ENCODE results near the gene OR52H1. TPM values are rescaled to one million over a fixed set of nuclear protein-coding genes. Genes with fewer than 3 reads are reported as not detected.

Gene OR52H1
- total RNA-seq, 1 donor from 2014 or later: not detected

GRCh38 chr11:5507933-5508305 is 40.4 kb downstream of the OR52H1 start:
- Mint-ChIP-seq H3K4me3 (ENCODE audit: unreplicated experiment) (no peak overlapping the region), H3K36me3 (ENCODE audit: low read depth, unreplicated experiment) (no peaks in the 10 kb centered on the region), H3K4me1 (ENCODE audit: low read depth, unreplicated experiment) (no peaks in the 10 kb centered on the region), H3K9me3 (ENCODE audit: unreplicated experiment) (peaks cover 2% of the 10 kb centered on the region), H3K27ac (ENCODE audit: unreplicated experiment) (no peak overlapping the region), H3K27me3 (ENCODE audit: low read depth, unreplicated experiment) (no peaks in the 10 kb centered on the region)
- TF ChIP-seq CTCF (IDR thresholded peaks at IDR 0.05; ENCODE audit: insufficient read depth, low read depth, low read length) (no peak), EZH2 (IDR thresholded peaks at IDR 0.05; ENCODE audit: insufficient read depth, low read length) (no peak)
- no peaks in the 10 kb centered on the region for H3K79me2 ChIP-seq (ENCODE audit: insufficient read depth, low read length)
- no peak overlapping the region for H3K4me2 ChIP-seq (ENCODE audit: low read length)
- H3K9ac ChIP-seq (ENCODE audit: low read length): no peak overlapping the region
- H3K4me1 ChIP-seq (ENCODE audit: insufficient read depth, low read length): no peaks in the 10 kb centered on the region
- H2AFZ ChIP-seq (ENCODE audit: low read depth, low read length): no peak overlapping the region
- no peaks in the 10 kb centered on the region for H3K9me3 ChIP-seq (ENCODE audit: insufficient read depth, low read depth, low read length)
- no peak for DNase-seq (ENCODE audit: low read depth)
- no peaks in the 10 kb centered on the region for H3K27me3 ChIP-seq (ENCODE audit: insufficient read depth, low read length)
- H3K4me3 ChIP-seq (ENCODE audit: insufficient read depth, low read depth, low read length): no peak overlapping the region
- no peaks in the 10 kb centered on the region for H4K20me1 ChIP-seq (ENCODE audit: insufficient read depth, low read length)
- no peak overlapping the region for H3K27ac ChIP-seq (ENCODE audit: low read depth, low read length)
- FAIRE-seq: no peak
- no peaks in the 10 kb centered on the region for H3K36me3 ChIP-seq (ENCODE audit: insufficient read depth, low read length)

GRCh38 chr11:5507177-5507932 is 41.0 kb downstream of the OR52H1 start:
- Histone ChIP-seq H3K27ac (ENCODE audit: low read depth, low read length) (no peak overlapping the region), H3K36me3 (ENCODE audit: insufficient read depth, low read length) (no peaks in the 10 kb centered on the region), H4K20me1 (ENCODE audit: insufficient read depth, low read length) (no peaks in the 10 kb centered on the region), H3K79me2 (ENCODE audit: insufficient read depth, low read length) (no peaks in the 10 kb centered on the region), H3K4me3 (ENCODE audit: insufficient read depth, low read depth, low read length) (no peak overlapping the region), H3K4me1 (ENCODE audit: insufficient read depth, low read length) (no peaks in the 10 kb centered on the region), H3K4me2 (ENCODE audit: low read length) (no peak overlapping the region), H3K9me3 (ENCODE audit: insufficient read depth, low read depth, low read length) (no peaks in the 10 kb centered on the region), H3K27me3 (ENCODE audit: insufficient read depth, low read length) (no peaks in the 10 kb centered on the region), H3K9ac (ENCODE audit: low read length) (no peak overlapping the region), H2AFZ (ENCODE audit: low read depth, low read length) (no peak overlapping the region)
- Mint-ChIP-seq H3K4me1 (ENCODE audit: low read depth, unreplicated experiment) (no peaks in the 10 kb centered on the region), H3K36me3 (ENCODE audit: low read depth, unreplicated experiment) (no peaks in the 10 kb centered on the region), H3K27ac (ENCODE audit: unreplicated experiment) (no peak overlapping the region), H3K27me3 (ENCODE audit: low read depth, unreplicated experiment) (no peaks in the 10 kb centered on the region), H3K4me3 (ENCODE audit: unreplicated experiment) (no peak overlapping the region), H3K9me3 (ENCODE audit: unreplicated experiment) (peaks cover 2% of the 10 kb centered on the region)
- TF ChIP-seq EZH2 (IDR thresholded peaks at IDR 0.05; ENCODE audit: insufficient read depth, low read length) (no peak), CTCF (IDR thresholded peaks at IDR 0.05; ENCODE audit: insufficient read depth, low read depth, low read length) (no peak)
- FAIRE-seq (no peak), DNase-seq (ENCODE audit: low read depth) (no peak)

- Histone ChIP-seq H2AFZ (ENCODE audit: low read depth, low read length) (no peak overlapping the region), H3K36me3 (ENCODE audit: insufficient read depth, low read length) (no peaks in the 10 kb centered on the region), H3K9me3 (ENCODE audit: insufficient read depth, low read depth, low read length) (no peaks in the 10 kb centered on the region), H4K20me1 (ENCODE audit: insufficient read depth, low read length) (no peaks in the 10 kb centered on the region), H3K4me1 (ENCODE audit: insufficient read depth, low read length) (no peaks in the 10 kb centered on the region), H3K4me2 (ENCODE audit: low read length) (no peak overlapping the region), H3K27ac (ENCODE audit: low read depth, low read length) (no peak overlapping the region), H3K9ac (ENCODE audit: low read length) (no peak overlapping the region), H3K79me2 (ENCODE audit: insufficient read depth, low read length) (no peaks in the 10 kb centered on the region), H3K4me3 (ENCODE audit: insufficient read depth, low read depth, low read length) (no peak overlapping the region), H3K27me3 (ENCODE audit: insufficient read depth, low read length) (no peaks in the 10 kb centered on the region)
- TF ChIP-seq EZH2 (IDR thresholded peaks at IDR 0.05; ENCODE audit: insufficient read depth, low read length) (no peak), CTCF (IDR thresholded peaks at IDR 0.05; ENCODE audit: insufficient read depth, low read depth, low read length) (no peak)
- Mint-ChIP-seq H3K27me3 (ENCODE audit: low read depth, unreplicated experiment) (no peaks in the 10 kb centered on the region), H3K36me3 (ENCODE audit: low read depth, unreplicated experiment) (no peaks in the 10 kb centered on the region), H3K4me3 (ENCODE audit: unreplicated experiment) (no peak overlapping the region), H3K4me1 (ENCODE audit: low read depth, unreplicated experiment) (no peaks in the 10 kb centered on the region), H3K27ac (ENCODE audit: unreplicated experiment) (no peak overlapping the region), H3K9me3 (ENCODE audit: unreplicated experiment) (peaks cover 2% of the 10 kb centered on the region)
- FAIRE-seq: no peak
- no peak for DNase-seq (ENCODE audit: low read depth)
Observed at GRCh38 chr11:5505363-5506048, 42.8 kb downstream of the OR52H1 start.
